H9 (cell line): ENCODE measurements around the gene SDHAF4. TPM values are rescaled to one million over a fixed set of nuclear protein-coding genes. Genes with fewer than 3 reads are reported as not detected.

Experiments
- DNase-seq: peaks from one replicate; pipeline ENCODE4 v3.0.0-alpha.2; 2017
- H2AFZ ChIP-seq: one replicate; pipeline ENCODE4 v1.6.1; 2013; ENCODE audit warnings: mild to moderate bottlenecking, low read length, control low read depth, moderate library complexity
- H2AK5ac ChIP-seq: 2 replicates; pipeline ENCODE4 v1.6.1; 2013; ENCODE audit warnings: low read length, control low read depth, mixed read lengths; ENCODE audit not compliant: insufficient read length
- H2BK120ac ChIP-seq: one replicate; pipeline ENCODE4 v1.6.1; 2013; ENCODE audit warnings: low read depth, mild to moderate bottlenecking, low read length, control low read depth, inconsistent platforms; ENCODE audit not compliant: poor library complexity, severe bottlenecking
- H2BK12ac ChIP-seq: 2 replicates; pipeline ENCODE4 v1.6.1; 2013; ENCODE audit warnings: low read length, control low read depth, mixed read lengths, low read depth; ENCODE audit not compliant: insufficient read length
- H2BK15ac ChIP-seq: 2 replicates; pipeline ENCODE4 v1.6.1; 2013; ENCODE audit warnings: low read depth, low read length, control low read depth
- H2BK20ac ChIP-seq: one replicate; pipeline ENCODE4 v1.6.1; 2013; ENCODE audit warnings: low read depth, mild to moderate bottlenecking, low read length, control low read depth, inconsistent platforms; ENCODE audit not compliant: poor library complexity, severe bottlenecking
- H2BK5ac ChIP-seq: 2 replicates; pipeline ENCODE4 v1.6.1; 2013; ENCODE audit warnings: low read length, control low read depth, mixed read lengths; ENCODE audit not compliant: insufficient read length
- H3K14ac ChIP-seq: 2 replicates; pipeline ENCODE4 v1.6.1; 2013; ENCODE audit warnings: low read length, control low read depth; ENCODE audit not compliant: insufficient read depth
- H3K18ac ChIP-seq: 2 replicates; pipeline ENCODE4 v1.6.1; 2013; ENCODE audit warnings: low read depth, mild to moderate bottlenecking, mixed read lengths, low read length, control low read depth; ENCODE audit not compliant: insufficient read length
- H3K23ac ChIP-seq: 2 replicates; pipeline ENCODE4 v1.6.1; 2013; ENCODE audit warnings: low read length, control low read depth, mixed read lengths, low read depth; ENCODE audit not compliant: insufficient read length
- H3K23me2 ChIP-seq: 2 replicates; pipeline ENCODE4 v1.6.1; 2013; ENCODE audit warnings: low read depth, mild to moderate bottlenecking, mixed read lengths, low read length, control low read depth; ENCODE audit not compliant: insufficient read length, poor library complexity, severe bottlenecking
- H3K27ac ChIP-seq: 2 replicates; pipeline ENCODE4 v1.5.1; 2013; ENCODE audit warnings: low read length, control low read depth, mixed read lengths, low read depth; ENCODE audit not compliant: insufficient read length
- H3K27me3 ChIP-seq: 2 replicates; pipeline ENCODE4 v1.6.1; 2013; ENCODE audit warnings: low read length, control low read depth, inconsistent platforms; ENCODE audit not compliant: insufficient read depth
- H3K4ac ChIP-seq: 2 replicates; pipeline ENCODE4 v1.6.1; 2013; ENCODE audit warnings: low read depth, mild to moderate bottlenecking, control low read depth, inconsistent platforms, low read length, moderate library complexity
- H3K4me1 ChIP-seq: 2 replicates; pipeline ENCODE4 v1.6.1; 2013; ENCODE audit warnings: low read length, control low read depth, inconsistent platforms; ENCODE audit not compliant: insufficient read depth
- H3K4me2 ChIP-seq: 2 replicates; pipeline ENCODE4 v1.6.1; 2013; ENCODE audit warnings: low read length, control low read depth, mixed read lengths; ENCODE audit not compliant: insufficient read length, insufficient read depth
- H3K56ac ChIP-seq: 2 replicates; pipeline ENCODE4 v1.6.1; 2013; ENCODE audit warnings: low read depth, mild to moderate bottlenecking, mixed read lengths, low read length, control low read depth; ENCODE audit not compliant: insufficient read length
- H3K79me1 ChIP-seq: 2 replicates; pipeline ENCODE4 v1.6.1; 2013; ENCODE audit warnings: low read depth, mild to moderate bottlenecking, moderate library complexity, low read length, control low read depth, inconsistent platforms; ENCODE audit not compliant: insufficient read depth, poor library complexity, severe bottlenecking
- H3K79me2 ChIP-seq: 2 replicates; pipeline ENCODE4 v1.6.1; 2013; ENCODE audit warnings: low read length, control low read depth, inconsistent platforms; ENCODE audit not compliant: insufficient read depth
- H3K9ac ChIP-seq: 2 replicates; pipeline ENCODE4 v1.6.1; 2013; ENCODE audit warnings: low read length, control low read depth, mixed read lengths; ENCODE audit not compliant: insufficient read length; ENCODE audit errors: extremely low read depth
- H3K9me3 ChIP-seq: one replicate; pipeline ENCODE4 v1.6.1; 2013; ENCODE audit warnings: low read depth, low read length, inconsistent platforms; ENCODE audit not compliant: control insufficient read depth
- H3T11ph ChIP-seq: one replicate; pipeline ENCODE4 v1.6.1; 2013; ENCODE audit warnings: mild to moderate bottlenecking, low read length, control low read depth, inconsistent platforms
- H4K20me1 ChIP-seq: one replicate; pipeline ENCODE4 v1.6.1; 2013; ENCODE audit not compliant: control insufficient read depth, insufficient read length, insufficient read depth
- H4K5ac ChIP-seq: 2 replicates; pipeline ENCODE4 v1.6.1; 2013; ENCODE audit warnings: low read depth, mild to moderate bottlenecking, mixed read lengths, low read length, control low read depth; ENCODE audit not compliant: insufficient read length
- H4K8ac ChIP-seq: replicated peaks from 2 replicates; pipeline ENCODE4 v1.6.1; 2013; ENCODE audit warnings: low read length, control low read depth, mixed read lengths, low read depth; ENCODE audit not compliant: insufficient read length
- H4K91ac ChIP-seq: 2 replicates; pipeline ENCODE4 v1.6.1; 2013; ENCODE audit warnings: low read depth, mild to moderate bottlenecking, moderate library complexity, mixed read lengths, low read length, control low read depth; ENCODE audit not compliant: insufficient read length
- H3K27ac Mint-ChIP-seq, 3 experiments: 2 replicates in 2 of 3; 3 replicates in 1 of 3; pipeline ENCODE4 v1.8.0; 2020 to 2021; ENCODE audit warnings: mixed read lengths in 3 of 3, mild to moderate bottlenecking in 1 of 3, moderate library complexity in 1 of 3
- H3K27me3 Mint-ChIP-seq: 2 replicates; pipeline ENCODE4 v1.8.0; 2021; ENCODE audit warnings: low read depth, mild to moderate bottlenecking, moderate library complexity, mixed read lengths
- H3K36me3 Mint-ChIP-seq, 3 experiments: 2 replicates in 2 of 3; 3 replicates in 1 of 3; pipeline ENCODE4 v1.8.0; 2020 to 2021; ENCODE audit warnings: low read depth in 3 of 3, mixed read lengths in 3 of 3; ENCODE audit not compliant: insufficient read depth in 1 of 3
- H3K4me1 Mint-ChIP-seq, 2 experiments: 2 replicates each; pipeline ENCODE4 v1.8.0; 2020; ENCODE audit warnings: mixed read lengths in 2 of 2
- H3K4me3 Mint-ChIP-seq, 2 experiments: 2 replicates in 1 of 2; 3 replicates in 1 of 2; pipeline ENCODE4 v1.8.0; 2020 to 2021; ENCODE audit warnings: mild to moderate bottlenecking in 2 of 2, mixed read lengths in 2 of 2, moderate library complexity in 1 of 2
- H3K9me3 Mint-ChIP-seq, 2 experiments: 2 replicates in 1 of 2; 3 replicates in 1 of 2; pipeline ENCODE4 v1.8.0; 2020; ENCODE audit warnings: mild to moderate bottlenecking in 2 of 2, mixed read lengths in 2 of 2, moderate library complexity in 1 of 2
- WGBS: extraction: QIAGEN DNeasy Blood & Tissue Kit; methylation state at CpG from one replicate; pipeline ENCODE4 v1.1.7; 2013; ENCODE audit warnings: missing lambda C conversion rate, low lambda C conversion rate, mixed read lengths; ENCODE audit not compliant: insufficient read length; ENCODE audit errors: extremely low coverage; 5-methylcytosine and 5-hydroxymethylcytosine counted together
- total RNA-seq: library from RNA; stranded (reverse); gene quantifications from 2 replicates; pipeline ENCODE4 v1.2.1, GENCODE V29; 2021
- TF ChIP-seq, protein P1 (sequence below): fragments of 200-600 bp; sonication (generic); conservative IDR thresholded peaks from 3 replicates; pipeline ENCODE4 v1.8.0; 2021; ENCODE audit warnings: antibody characterized with exemption, mild to moderate bottlenecking

The SDHAF4 gene
- total RNA-seq, 1 experiment from 2014 or later, result 9.2 TPM

DNA sequence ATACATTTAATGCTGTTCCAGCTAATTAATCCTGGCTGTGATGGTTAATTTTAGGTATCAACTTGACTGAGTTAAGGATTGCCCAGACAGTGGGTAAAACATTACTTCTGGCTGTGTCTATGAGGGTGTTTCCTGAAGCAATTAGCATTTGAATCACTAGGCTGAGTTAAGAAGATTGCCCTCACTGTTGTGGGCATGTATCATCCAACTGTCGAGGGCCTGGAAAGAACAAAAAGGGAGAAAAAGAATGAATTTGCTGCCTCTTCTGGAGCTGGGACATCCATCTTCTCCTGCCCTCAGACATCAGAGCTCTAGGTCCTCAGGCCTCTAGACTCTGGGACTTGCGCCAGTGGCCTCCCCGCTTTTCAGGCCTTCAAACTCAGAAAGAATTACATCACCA lies 34.3 kb downstream of the SDHAF4 start:
- Histone ChIP-seq H4K91ac (no peak overlapping the region), H2AK5ac (no peak overlapping the region), H3T11ph (no peak overlapping the region), H2BK15ac (no peak overlapping the region), H3K4me1 (peaks cover 8% of the 10 kb centered on the region; the same call in 1 of the 2 replicates), H3K9me3 (no peaks in the 10 kb centered on the region), H4K8ac (no peak overlapping the region), H3K79me1 (no peaks in the 10 kb centered on the region), H4K5ac (no peak overlapping the region), H3K18ac (no peak overlapping the region), H3K4me2 (no peak overlapping the region), H4K20me1 (no peaks in the 10 kb centered on the region), H3K27ac (no peak overlapping the region), H2BK12ac (no peak overlapping the region), H2BK120ac (no peak overlapping the region), H3K27me3 (no peaks in the 10 kb centered on the region), H2AFZ (no peak overlapping the region), H3K9ac (no peak overlapping the region), H3K79me2 (no peaks in the 10 kb centered on the region), H3K4ac (no peak overlapping the region), H2BK5ac (no peak overlapping the region), H3K23me2 (no peaks in the 10 kb centered on the region), H2BK20ac (no peak overlapping the region), H3K23ac (no peak overlapping the region), H3K14ac (no peak overlapping the region), H3K56ac (no peak overlapping the region)
- DNase-seq, result no peak
- peak overlapping the region in 2 of 3 experiments; percentile 34 to 73; a peak in 3 of 7 replicates for H3K27ac Mint-ChIP-seq
- peak overlapping the region in 1 of 2 experiments; percentile 25; a peak in 1 of 5 replicates for H3K4me3 Mint-ChIP-seq
- H3K36me3 Mint-ChIP-seq, result peaks cover 8 to 21% (median 10%) of the 10 kb centered on the region in 3 experiments
- H3K4me1 Mint-ChIP-seq, result peaks cover 21 to 24% of the 10 kb centered on the region in 2 experiments
- no peaks in the 10 kb centered on the region; the same call in 1 of the 2 replicates for H3K27me3 Mint-ChIP-seq
- WGBS, result no CpG with 5 or more reads among the region's 3 CpGs
- TF ChIP-seq, protein P1, sequence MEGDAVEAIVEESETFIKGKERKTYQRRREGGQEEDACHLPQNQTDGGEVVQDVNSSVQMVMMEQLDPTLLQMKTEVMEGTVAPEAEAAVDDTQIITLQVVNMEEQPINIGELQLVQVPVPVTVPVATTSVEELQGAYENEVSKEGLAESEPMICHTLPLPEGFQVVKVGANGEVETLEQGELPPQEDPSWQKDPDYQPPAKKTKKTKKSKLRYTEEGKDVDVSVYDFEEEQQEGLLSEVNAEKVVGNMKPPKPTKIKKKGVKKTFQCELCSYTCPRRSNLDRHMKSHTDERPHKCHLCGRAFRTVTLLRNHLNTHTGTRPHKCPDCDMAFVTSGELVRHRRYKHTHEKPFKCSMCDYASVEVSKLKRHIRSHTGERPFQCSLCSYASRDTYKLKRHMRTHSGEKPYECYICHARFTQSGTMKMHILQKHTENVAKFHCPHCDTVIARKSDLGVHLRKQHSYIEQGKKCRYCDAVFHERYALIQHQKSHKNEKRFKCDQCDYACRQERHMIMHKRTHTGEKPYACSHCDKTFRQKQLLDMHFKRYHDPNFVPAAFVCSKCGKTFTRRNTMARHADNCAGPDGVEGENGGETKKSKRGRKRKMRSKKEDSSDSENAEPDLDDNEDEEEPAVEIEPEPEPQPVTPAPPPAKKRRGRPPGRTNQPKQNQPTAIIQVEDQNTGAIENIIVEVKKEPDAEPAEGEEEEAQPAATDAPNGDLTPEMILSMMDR, result no peak
- peaks cover 18 to 22% of the 10 kb centered on the region in 2 experiments for H3K9me3 Mint-ChIP-seq
